ENCODE measurements around the gene THAP4.

THAP4 gene

GRCh38 chr2:241615522-241616052 is 21.4 kb downstream of the THAP4 start:
- H3K79me2 ChIP-seq (ENCODE audit: control insufficient read depth, insufficient read depth, low read length), result peaks cover 12% of the 10 kb centered on the region
- no peak overlapping the region for H2BK5ac ChIP-seq (ENCODE audit: low read length)
- peaks cover 25% of the 10 kb centered on the region for H3K79me1 ChIP-seq (ENCODE audit: low read length)
- H3K4me1 ChIP-seq (ENCODE audit: control insufficient read depth, low read depth, low read length), result peaks cover 4% of the 10 kb centered on the region
- no peak overlapping the region for H2BK15ac ChIP-seq (replicated peaks; ENCODE audit: low read depth)
- H4K8ac ChIP-seq (ENCODE audit: low read depth, low read length), result no peak overlapping the region
- no peak overlapping the region for H4K5ac ChIP-seq (ENCODE audit: low read length)
- H3K27ac ChIP-seq (ENCODE audit: low read depth, low read length), result no peak overlapping the region
- no peak overlapping the region for H3K4me3 ChIP-seq (ENCODE audit: low read length)
- no peak overlapping the region for H3K4ac ChIP-seq (ENCODE audit: low read depth, low read length)
- WGBS (ENCODE audit: extremely low coverage, insufficient coverage, low lambda C conversion rate), result no CpG with 5 or more reads among the region's 16 CpGs
- H3K23ac ChIP-seq (ENCODE audit: low read length), result no peak overlapping the region
- H3K36me3 ChIP-seq (ENCODE audit: control insufficient read depth, insufficient read depth, low read length), result no peaks in the 10 kb centered on the region
- DNase-seq, result no peak
- no peak overlapping the region for H2AK5ac ChIP-seq (ENCODE audit: low read length)
- H3K18ac ChIP-seq (ENCODE audit: low read length), result no peak overlapping the region
- H3K56ac ChIP-seq (ENCODE audit: low read length), result no peak overlapping the region
- H2BK120ac ChIP-seq (ENCODE audit: low read depth, low read length), result no peak overlapping the region
- H3K27me3 ChIP-seq (ENCODE audit: insufficient read depth, low read length, poor library complexity), result no peaks in the 10 kb centered on the region
- H3K9ac ChIP-seq (ENCODE audit: low read length), result no peak overlapping the region
- H3K4me2 ChIP-seq (ENCODE audit: low read length), result no peak overlapping the region

- Histone ChIP-seq H4K8ac (ENCODE audit: low read depth, low read length) (no peak overlapping the region), H3K79me2 (ENCODE audit: control insufficient read depth, insufficient read depth, low read length) (peaks cover 12% of the 10 kb centered on the region), H2BK15ac (replicated peaks; ENCODE audit: low read depth) (no peak overlapping the region), H3K4ac (ENCODE audit: low read depth, low read length) (no peak overlapping the region), H2AK5ac (ENCODE audit: low read length) (no peak overlapping the region), H3K4me3 (ENCODE audit: low read length) (no peak overlapping the region), H2BK120ac (ENCODE audit: low read depth, low read length) (no peak overlapping the region), H2BK5ac (ENCODE audit: low read length) (no peak overlapping the region), H3K9ac (ENCODE audit: low read length) (no peak overlapping the region), H3K23ac (ENCODE audit: low read length) (no peak overlapping the region), H3K27me3 (ENCODE audit: insufficient read depth, low read length, poor library complexity) (no peaks in the 10 kb centered on the region), H3K36me3 (ENCODE audit: control insufficient read depth, insufficient read depth, low read length) (no peaks in the 10 kb centered on the region), H3K4me2 (ENCODE audit: low read length) (no peak overlapping the region), H3K27ac (ENCODE audit: low read depth, low read length) (no peak overlapping the region), H3K56ac (ENCODE audit: low read length) (no peak overlapping the region), H3K18ac (ENCODE audit: low read length) (no peak overlapping the region), H3K79me1 (ENCODE audit: low read length) (peaks cover 25% of the 10 kb centered on the region), H4K5ac (ENCODE audit: low read length) (no peak overlapping the region), H3K4me1 (ENCODE audit: control insufficient read depth, low read depth, low read length) (peaks cover 4% of the 10 kb centered on the region)
- WGBS (ENCODE audit: extremely low coverage, insufficient coverage, low lambda C conversion rate), result no CpG with 5 or more reads among the region's 11 CpGs
- no peak for DNase-seq
These were observed 21.9 kb downstream of the THAP4 start for GRCh38 chr2:241615041-241615440.

- H3K79me1 ChIP-seq (ENCODE audit: low read length), result peaks cover 25% of the 10 kb centered on the region
- H2BK5ac ChIP-seq (ENCODE audit: low read length), result no peak overlapping the region
- no peak overlapping the region for H3K18ac ChIP-seq (ENCODE audit: low read length)
- H3K4ac ChIP-seq (ENCODE audit: low read depth, low read length), result no peak overlapping the region
- no peak overlapping the region for H3K27ac ChIP-seq (ENCODE audit: low read depth, low read length)
- no peak overlapping the region for H3K23ac ChIP-seq (ENCODE audit: low read length)
- no peak overlapping the region for H4K5ac ChIP-seq (ENCODE audit: low read length)
- 100% methylated on average over 1 of the region's 15 CpGs for WGBS (ENCODE audit: extremely low coverage, insufficient coverage, low lambda C conversion rate)
- H2BK120ac ChIP-seq (ENCODE audit: low read depth, low read length), result no peak overlapping the region
- no peaks in the 10 kb centered on the region for H3K27me3 ChIP-seq (ENCODE audit: insufficient read depth, low read length, poor library complexity)
- H3K4me3 ChIP-seq (ENCODE audit: low read length), result no peak overlapping the region
- H3K4me2 ChIP-seq (ENCODE audit: low read length), result no peak overlapping the region
- H3K79me2 ChIP-seq (ENCODE audit: control insufficient read depth, insufficient read depth, low read length), result peaks cover 11% of the 10 kb centered on the region
- no peak overlapping the region for H2BK15ac ChIP-seq (replicated peaks; ENCODE audit: low read depth)
- no peak overlapping the region for H4K8ac ChIP-seq (ENCODE audit: low read depth, low read length)
- no peaks in the 10 kb centered on the region for H3K36me3 ChIP-seq (ENCODE audit: control insufficient read depth, insufficient read depth, low read length)
- no peak overlapping the region for H3K56ac ChIP-seq (ENCODE audit: low read length)
- no peak for DNase-seq
- H3K4me1 ChIP-seq (ENCODE audit: control insufficient read depth, low read depth, low read length), result peaks cover 4% of the 10 kb centered on the region
- H3K9ac ChIP-seq (ENCODE audit: low read length), result no peak overlapping the region
- H2AK5ac ChIP-seq (ENCODE audit: low read length), result no peak overlapping the region
These were observed 23.8 kb downstream of the THAP4 start for GRCh38 chr2:241613017-241613780.

- Histone ChIP-seq H2BK5ac (ENCODE audit: low read length) (no peak overlapping the region), H3K56ac (ENCODE audit: low read length) (no peak overlapping the region), H2BK120ac (ENCODE audit: low read depth, low read length) (no peak overlapping the region), H4K5ac (ENCODE audit: low read length) (no peak overlapping the region), H3K9ac (ENCODE audit: low read length) (no peak overlapping the region), H3K27me3 (ENCODE audit: insufficient read depth, low read length, poor library complexity) (no peaks in the 10 kb centered on the region), H3K4me3 (ENCODE audit: low read length) (no peak overlapping the region), H3K4me1 (ENCODE audit: control insufficient read depth, low read depth, low read length) (peaks cover under 1% of the 10 kb centered on the region), H3K36me3 (ENCODE audit: control insufficient read depth, insufficient read depth, low read length) (no peaks in the 10 kb centered on the region), H2AK5ac (ENCODE audit: low read length) (no peak overlapping the region), H3K4ac (ENCODE audit: low read depth, low read length) (no peak overlapping the region), H3K23ac (ENCODE audit: low read length) (no peak overlapping the region), H3K79me1 (ENCODE audit: low read length) (peaks cover 23% of the 10 kb centered on the region), H3K79me2 (ENCODE audit: control insufficient read depth, insufficient read depth, low read length) (peaks cover 11% of the 10 kb centered on the region), H4K8ac (ENCODE audit: low read depth, low read length) (no peak overlapping the region), H3K18ac (ENCODE audit: low read length) (no peak overlapping the region), H2BK15ac (replicated peaks; ENCODE audit: low read depth) (no peak overlapping the region), H3K27ac (ENCODE audit: low read depth, low read length) (no peak overlapping the region), H3K4me2 (ENCODE audit: low read length) (no peak overlapping the region)
- WGBS (ENCODE audit: extremely low coverage, insufficient coverage, low lambda C conversion rate), result 100% methylated on average over 1 of the region's 20 CpGs
- DNase-seq, result no peak
These were observed 24.6 kb downstream of the THAP4 start for GRCh38 chr2:241612156-241613016.

GRCh38 chr2:241611062-241611461 is 25.9 kb downstream of the THAP4 start:
- Histone ChIP-seq H3K36me3 (ENCODE audit: control insufficient read depth, insufficient read depth, low read length) (peaks cover 2% of the 10 kb centered on the region), H3K4me1 (ENCODE audit: control insufficient read depth, low read depth, low read length) (no peaks in the 10 kb centered on the region), H3K56ac (ENCODE audit: low read length) (peak overlapping the region; percentile 49), H2BK15ac (replicated peaks; ENCODE audit: low read depth) (no peak overlapping the region), H3K4me2 (ENCODE audit: low read length) (no peak overlapping the region), H3K23ac (ENCODE audit: low read length) (no peak overlapping the region), H2AK5ac (ENCODE audit: low read length) (no peak overlapping the region), H3K4me3 (ENCODE audit: low read length) (no peak overlapping the region), H3K18ac (ENCODE audit: low read length) (no peak overlapping the region), H4K5ac (ENCODE audit: low read length) (no peak overlapping the region), H3K79me1 (ENCODE audit: low read length) (peaks cover 18% of the 10 kb centered on the region), H3K9ac (ENCODE audit: low read length) (peak overlapping the region; percentile 75), H3K4ac (ENCODE audit: low read depth, low read length) (no peak overlapping the region), H3K27ac (ENCODE audit: low read depth, low read length) (no peak overlapping the region), H2BK120ac (ENCODE audit: low read depth, low read length) (no peak overlapping the region), H3K79me2 (ENCODE audit: control insufficient read depth, insufficient read depth, low read length) (peaks cover 11% of the 10 kb centered on the region), H2BK5ac (ENCODE audit: low read length) (no peak overlapping the region), H4K8ac (ENCODE audit: low read depth, low read length) (no peak overlapping the region), H3K27me3 (ENCODE audit: insufficient read depth, low read length, poor library complexity) (no peaks in the 10 kb centered on the region)
- WGBS (ENCODE audit: extremely low coverage, insufficient coverage, low lambda C conversion rate), result no CpG with 5 or more reads among the region's 13 CpGs
- no peak for DNase-seq
